Activated CD4-positive, CD25-positive, alpha-beta regulatory T cell treated with anti-CD3 and anti-CD28 coated beads, Interleukin-2, amount 50 U/mL, for 72 hours (primary cell): Measurements from ENCODE around the gene EIF4B.

Experiments used
- DNase-seq: peaks from one replicate; pipeline ENCODE4 v3.0.0; 2021

The EIF4B gene

DNA sequence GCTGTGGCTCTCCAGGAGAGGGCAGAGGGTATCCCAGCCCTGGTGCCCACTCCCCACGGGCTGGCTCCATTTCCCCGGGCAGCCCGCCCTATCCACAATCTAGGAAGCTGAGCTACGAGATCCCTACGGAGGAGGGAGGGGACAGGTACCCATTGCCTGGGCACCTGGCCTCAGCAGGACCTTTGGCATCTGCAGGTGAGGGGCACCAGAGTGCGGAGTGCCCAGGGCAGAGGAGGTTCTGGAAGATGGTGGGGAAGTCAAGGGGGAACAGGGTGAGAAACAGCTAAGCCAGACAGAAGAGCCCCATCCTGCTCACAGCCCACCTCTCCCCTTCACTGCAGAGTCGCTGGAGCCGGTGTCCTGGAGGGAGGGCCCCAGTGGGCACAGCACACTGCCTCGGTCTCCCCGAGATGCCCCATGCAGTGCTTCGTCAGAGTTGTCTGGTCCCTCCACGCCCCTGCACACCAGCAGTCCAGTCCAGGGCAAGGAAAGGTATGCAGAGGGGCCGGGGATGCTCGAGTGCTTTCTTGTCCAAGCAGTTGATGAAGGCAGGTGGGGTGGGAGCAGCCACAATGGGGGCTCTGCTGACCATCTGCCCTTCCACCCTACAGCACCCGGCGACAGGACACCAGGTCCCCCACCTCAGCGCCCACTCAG is 53.9 kb downstream of the EIF4B start:
- DNase-seq, result no peak

- no peak for DNase-seq
Measured at GRCh38 chr12:53060721-53061276, 54.5 kb downstream of the EIF4B start.

GRCh38 chr12:53061404-53062010 is 55.3 kb downstream of the EIF4B start:
- no peak for DNase-seq

GRCh38 chr12:53062011-53062961 is 56.0 kb downstream of the EIF4B start:
- DNase-seq, result no peak

DNA sequence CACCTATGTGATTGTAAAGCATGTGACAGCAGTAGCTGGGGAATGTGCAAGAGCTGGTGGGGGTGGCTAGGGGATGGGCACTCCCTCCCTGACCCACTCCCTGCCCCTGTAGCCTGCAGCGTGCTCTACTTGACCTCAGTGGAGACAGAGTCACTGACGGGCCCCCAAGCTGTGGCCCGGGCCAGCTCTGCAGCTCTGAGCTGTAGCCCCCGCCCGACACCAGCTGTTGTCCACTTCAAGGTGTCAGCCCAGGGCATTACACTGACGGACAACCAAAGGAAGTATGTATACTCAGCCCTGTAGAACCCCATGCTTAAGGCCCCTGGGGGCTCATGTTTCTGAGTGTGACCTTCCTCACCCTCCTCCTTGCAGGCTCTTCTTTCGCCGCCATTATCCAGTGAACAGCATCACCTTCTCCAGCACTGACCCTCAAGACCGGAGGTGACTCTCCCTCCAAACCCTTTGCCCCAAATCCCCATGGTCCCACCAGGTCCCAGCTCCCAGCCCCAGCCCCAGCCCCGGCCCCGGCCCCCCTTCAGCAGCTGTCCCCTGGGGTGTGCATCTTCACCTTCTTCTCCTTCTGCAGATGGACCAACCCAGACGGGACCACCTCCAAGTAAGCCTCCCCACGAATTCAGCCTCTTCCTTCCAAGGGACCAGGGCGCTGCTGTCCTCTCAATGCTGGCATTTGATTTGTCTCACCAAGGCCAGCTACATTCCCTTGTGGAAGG is 56.9 kb downstream of the EIF4B start:
- no peak for DNase-seq

DNA sequence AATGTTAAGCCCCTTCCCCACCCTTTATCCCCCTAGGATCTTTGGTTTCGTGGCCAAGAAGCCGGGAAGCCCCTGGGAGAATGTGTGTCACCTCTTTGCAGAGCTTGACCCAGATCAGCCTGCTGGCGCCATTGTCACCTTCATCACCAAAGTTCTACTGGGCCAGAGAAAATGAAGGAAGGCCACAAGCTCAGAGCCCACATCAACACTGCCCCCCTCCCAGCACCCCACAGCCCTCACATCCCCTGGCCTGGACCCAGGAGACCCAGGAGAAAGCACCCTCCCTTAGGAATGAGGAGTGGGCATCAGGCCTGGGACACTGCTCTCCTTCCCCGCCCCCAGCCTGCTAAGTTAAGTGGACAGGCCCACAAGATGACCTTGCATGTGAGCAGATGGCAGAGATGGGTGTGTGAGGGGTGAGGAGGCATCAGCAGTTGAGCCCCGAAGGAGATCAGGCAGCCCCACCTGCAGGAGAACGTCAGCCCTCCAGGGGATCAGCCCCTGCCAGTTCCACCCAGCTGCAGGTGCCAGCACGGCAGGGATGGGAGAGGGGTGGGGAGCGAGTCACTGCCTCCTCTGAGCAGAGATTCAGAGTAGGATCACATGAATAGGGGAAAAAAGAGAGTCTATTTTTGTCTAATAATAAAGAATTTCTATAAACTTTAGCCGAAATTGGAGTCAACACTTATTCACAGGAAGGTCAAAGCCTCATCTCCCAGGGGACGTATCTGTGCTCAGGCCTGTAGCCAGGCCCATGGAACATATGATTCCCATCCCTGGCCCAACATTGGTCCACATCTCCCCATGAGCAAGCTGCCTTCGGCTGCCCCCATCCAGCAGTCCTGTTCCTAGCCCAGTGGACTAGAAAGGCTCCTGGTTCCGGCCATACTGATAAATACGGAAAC is 57.7 kb downstream of the EIF4B start:
- DNase-seq, result no peak

GRCh38 chr12:53064613-53065436 is 58.6 kb downstream of the EIF4B start:
- DNase-seq, result no peak

- no peak for DNase-seq
Measured at GRCh38 chr12:53065470-53065869, 59.2 kb downstream of the EIF4B start.

GRCh38 chr12:53065975-53066931 is 60.0 kb downstream of the EIF4B start:
- peak; percentile 78 for DNase-seq

GRCh38 chr12:53067074-53067992 is 61.1 kb downstream of the EIF4B start:
- DNase-seq, result no peak

- DNase-seq, result no peak
Measured at GRCh38 chr12:53067993-53068770, 61.9 kb downstream of the EIF4B start.

GRCh38 chr12:53068811-53069585 is 62.7 kb downstream of the EIF4B start:
- DNase-seq, result no peak

- no peak for DNase-seq
Measured at GRCh38 chr12:53069621-53070410, 63.6 kb downstream of the EIF4B start.

DNA sequence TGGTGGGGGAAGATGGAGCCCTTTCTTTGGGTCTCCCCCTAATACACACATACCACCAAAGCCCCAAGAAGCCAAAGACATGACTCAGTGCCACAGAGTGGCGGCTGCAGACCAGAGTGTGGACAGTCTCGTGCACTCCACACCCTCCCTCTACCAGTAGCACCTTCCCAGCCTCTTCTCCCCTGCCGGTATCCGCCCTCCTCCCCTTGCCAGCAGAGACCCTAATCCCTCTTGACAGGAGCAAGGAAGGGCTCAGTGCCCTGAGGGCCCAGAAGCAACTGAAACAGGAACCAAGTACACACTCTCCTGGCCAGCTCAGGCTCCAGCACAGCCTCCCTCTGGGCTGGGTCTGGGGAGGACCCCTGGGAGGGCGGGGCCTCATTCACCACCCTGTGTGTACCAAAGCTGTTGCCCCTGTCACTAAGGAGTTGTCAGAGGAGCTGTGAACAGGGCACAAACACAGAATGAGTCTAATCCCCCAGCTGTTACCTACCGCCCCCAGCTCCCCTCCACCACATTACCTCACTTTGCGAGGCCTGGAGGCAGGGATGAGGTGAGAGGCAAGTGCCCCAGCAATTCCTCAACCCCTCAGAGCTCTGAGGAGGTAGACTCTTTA is 64.7 kb downstream of the EIF4B start:
- no peak for DNase-seq
